Liver (tissue), 9 donors: ENCODE measurements around the gene ACOT13. TPM values are rescaled to one million over a fixed set of nuclear protein-coding genes. Genes with fewer than 3 reads are reported as not detected.
A peak's percentile ranks its signal among the peaks of the same experiment; 100 is the strongest.
"Not testable (repeated sequence)": the region's sequence is repeated elsewhere in the genome, so short reads cannot be mapped to it uniquely, and the experiment has no call there.

Experiments
- DNase-seq: peaks from one replicate; pipeline ENCODE4 v3.0.0-alpha.2; 2017; ENCODE audit warnings: low spot score
- H3K27ac ChIP-seq, 2 donors: one replicate each; pipeline ENCODE4 v1.7.0; 2013; ENCODE audit warnings: inconsistent platforms in 2 of 2, low read length in 2 of 2, control low read depth in 1 of 2, low read depth in 1 of 2, mild to moderate bottlenecking in 1 of 2
- H3K27me3 ChIP-seq, 4 donors: one replicate each; pipeline versions ENCODE4 v1.6.1 to v1.7.0; 2013; ENCODE audit warnings: low read length in 3 of 4, inconsistent platforms in 1 of 4, mild to moderate bottlenecking in 1 of 4, moderate library complexity in 1 of 4; ENCODE audit not compliant: control insufficient read depth in 4 of 4, insufficient read depth in 4 of 4
- H3K36me3 ChIP-seq, 4 donors: one replicate each; pipeline versions ENCODE4 v1.6.1 to v1.7.0; 2013; ENCODE audit warnings: low read length in 3 of 4, mild to moderate bottlenecking in 3 of 4, low read depth in 1 of 4, moderate library complexity in 1 of 4; ENCODE audit not compliant: control insufficient read depth in 4 of 4, insufficient read depth in 3 of 4
- H3K4me1 ChIP-seq, 4 donors: one replicate each; pipeline versions ENCODE4 v1.6.1 to v1.7.0; 2013; ENCODE audit warnings: low read length in 3 of 4, mild to moderate bottlenecking in 3 of 4, moderate library complexity in 1 of 4; ENCODE audit not compliant: control insufficient read depth in 4 of 4, insufficient read depth in 4 of 4
- H3K4me3 ChIP-seq, 3 donors: one replicate each; pipeline versions ENCODE4 v1.6.1 to v1.7.0; 2013; ENCODE audit warnings: low read length in 3 of 3, control low read depth in 1 of 3, low read depth in 1 of 3, mild to moderate bottlenecking in 1 of 3
- H3K9ac ChIP-seq, 2 donors: one replicate each; pipeline ENCODE4 v1.7.0; 2013; ENCODE audit warnings: low read length in 2 of 2, mild to moderate bottlenecking in 2 of 2, moderate library complexity in 2 of 2, control low read depth in 1 of 2, low read depth in 1 of 2
- H3K9me3 ChIP-seq, 4 donors: one replicate each; pipeline versions ENCODE4 v1.6.1 to v1.7.0; 2013; ENCODE audit warnings: low read length in 3 of 4; ENCODE audit not compliant: control insufficient read depth in 4 of 4
- FOXA1 ChIP-seq: IDR thresholded peaks from 2 replicates; pipeline ENCODE4 v1.6.1; 2016; ENCODE audit warnings: antibody characterized with exemption
- GABPA ChIP-seq, 2 donors: IDR thresholded peaks in 1 of 2; conservative IDR thresholded peaks in 1 of 2; 2 replicates each; pipeline ENCODE4 v1.6.1; 2016; ENCODE audit warnings: antibody characterized with exemption in 2 of 2, mild to moderate bottlenecking in 1 of 2, moderate library complexity in 1 of 2
- HNF4A ChIP-seq, 2 donors: conservative IDR thresholded peaks; 2 replicates each; pipeline ENCODE4 v1.6.1; 2016; ENCODE audit warnings: antibody characterized with exemption in 2 of 2, mild to moderate bottlenecking in 2 of 2
- HNF4G ChIP-seq: IDR thresholded peaks from 2 replicates; pipeline ENCODE4 v1.6.1; 2016; ENCODE audit warnings: antibody characterized with exemption
- JUND ChIP-seq, 2 donors: IDR thresholded peaks; 2 replicates each; pipeline ENCODE4 v1.6.1; 2016; ENCODE audit warnings: antibody characterized with exemption in 2 of 2
- MAX ChIP-seq: IDR thresholded peaks from 2 replicates; pipeline ENCODE4 v1.6.1; 2016; ENCODE audit warnings: antibody characterized with exemption
- NR2F2 ChIP-seq: IDR thresholded peaks from 2 replicates; pipeline ENCODE4 v1.6.1; 2016; ENCODE audit warnings: antibody characterized with exemption
- RXRA ChIP-seq, 2 donors: IDR thresholded peaks; 2 replicates each; pipeline ENCODE4 v1.6.1; 2017 to 2018; ENCODE audit warnings: antibody characterized with exemption in 2 of 2, mild to moderate bottlenecking in 1 of 2
- SP1 ChIP-seq: IDR thresholded peaks from 2 replicates; pipeline ENCODE4 v1.6.1; 2018; ENCODE audit warnings: antibody characterized with exemption, mild to moderate bottlenecking
- TAF1 ChIP-seq: conservative IDR thresholded peaks from 2 replicates; pipeline ENCODE4 v1.6.1; 2016; ENCODE audit warnings: antibody characterized with exemption, mild to moderate bottlenecking
- YY1 ChIP-seq: IDR thresholded peaks from 2 replicates; pipeline ENCODE4 v1.6.1; 2016; ENCODE audit warnings: antibody characterized with exemption, mild to moderate bottlenecking
- WGBS: extraction: QIAGEN DNeasy Blood & Tissue Kit; methylation state at CpG from one replicate; pipeline ENCODE4 v1.1.7; 2013; 5-methylcytosine and 5-hydroxymethylcytosine counted together
- polyA plus RNA-seq, 2 donors: library from polyadenylated mRNA; stranded (reverse) in 1 of 2; unstranded in 1 of 2; fragments of 200-250 nt in 1 of 2; fragments of >200 nt in 1 of 2; fragmentation: Nextera tagmentation in 1 of 2; extraction: Ambion mirVana in 1 of 2; gene quantifications; one replicate each; pipeline versions ENCODE4 v1.2.1 to v1.2.3, GENCODE V29; 2013 to 2015
- total RNA-seq, 2 donors: library from RNA; depleted of rRNA; stranded (reverse); fragments of >200 nt; gene quantifications; one replicate each; pipeline ENCODE4 v1.2.3, GENCODE V29; 2014
- TF ChIP-seq, protein P1 (sequence below): IDR thresholded peaks from 2 replicates; pipeline ENCODE4 v1.6.1; 2016; ENCODE audit warnings: antibody characterized with exemption, mild to moderate bottlenecking
- donor health status: healthy.
- donor health status: healthy.
- donor health status: healthy.
- donor health status: healthy.
- donor health status: healthy.

Gene ACOT13
- total and polyA plus RNA-seq, 4 donors: 9.9 to 90.0 (median 21.3) TPM

- H3K27ac ChIP-seq: peak overlapping the region; percentile 99 to 100
- 3% methylated on average over 26 of the region's 26 CpGs for WGBS
- TF ChIP-seq YY1: peak; percentile 27
- no peak for TF ChIP-seq GABPA (IDR thresholded peaks at IDR 0.05 in 1 of 2, conservative IDR thresholded peaks at IDR 0.05 in 1 of 2)
- TF ChIP-seq MAX: peak; percentile 99
- peak; percentile 18 for TF ChIP-seq HNF4G
- peak; percentile 34 to 49 for TF ChIP-seq HNF4A (conservative IDR thresholded peaks at IDR 0.05)
- TF ChIP-seq NR2F2: peak; percentile 32
- peak in 1 of 2 donors; percentile 16 for TF ChIP-seq JUND (IDR thresholded peaks at IDR 0.05)
- no peak for TF ChIP-seq RXRA (IDR thresholded peaks at IDR 0.05)
- TF ChIP-seq, protein P1, sequence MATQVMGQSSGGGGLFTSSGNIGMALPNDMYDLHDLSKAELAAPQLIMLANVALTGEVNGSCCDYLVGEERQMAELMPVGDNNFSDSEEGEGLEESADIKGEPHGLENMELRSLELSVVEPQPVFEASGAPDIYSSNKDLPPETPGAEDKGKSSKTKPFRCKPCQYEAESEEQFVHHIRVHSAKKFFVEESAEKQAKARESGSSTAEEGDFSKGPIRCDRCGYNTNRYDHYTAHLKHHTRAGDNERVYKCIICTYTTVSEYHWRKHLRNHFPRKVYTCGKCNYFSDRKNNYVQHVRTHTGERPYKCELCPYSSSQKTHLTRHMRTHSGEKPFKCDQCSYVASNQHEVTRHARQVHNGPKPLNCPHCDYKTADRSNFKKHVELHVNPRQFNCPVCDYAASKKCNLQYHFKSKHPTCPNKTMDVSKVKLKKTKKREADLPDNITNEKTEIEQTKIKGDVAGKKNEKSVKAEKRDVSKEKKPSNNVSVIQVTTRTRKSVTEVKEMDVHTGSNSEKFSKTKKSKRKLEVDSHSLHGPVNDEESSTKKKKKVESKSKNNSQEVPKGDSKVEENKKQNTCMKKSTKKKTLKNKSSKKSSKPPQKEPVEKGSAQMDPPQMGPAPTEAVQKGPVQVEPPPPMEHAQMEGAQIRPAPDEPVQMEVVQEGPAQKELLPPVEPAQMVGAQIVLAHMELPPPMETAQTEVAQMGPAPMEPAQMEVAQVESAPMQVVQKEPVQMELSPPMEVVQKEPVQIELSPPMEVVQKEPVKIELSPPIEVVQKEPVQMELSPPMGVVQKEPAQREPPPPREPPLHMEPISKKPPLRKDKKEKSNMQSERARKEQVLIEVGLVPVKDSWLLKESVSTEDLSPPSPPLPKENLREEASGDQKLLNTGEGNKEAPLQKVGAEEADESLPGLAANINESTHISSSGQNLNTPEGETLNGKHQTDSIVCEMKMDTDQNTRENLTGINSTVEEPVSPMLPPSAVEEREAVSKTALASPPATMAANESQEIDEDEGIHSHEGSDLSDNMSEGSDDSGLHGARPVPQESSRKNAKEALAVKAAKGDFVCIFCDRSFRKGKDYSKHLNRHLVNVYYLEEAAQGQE: peak; percentile 93
- TF ChIP-seq FOXA1: no peak
- TF ChIP-seq SP1: peak; percentile 35
- peak; percentile 88 for TF ChIP-seq TAF1
- H3K4me3 ChIP-seq: peak overlapping the region; percentile 45 to 92 (median 75)
- H3K27me3 ChIP-seq: no peaks in the 10 kb centered on the region
- H3K9ac ChIP-seq: peak overlapping the region; percentile 93 to 99
- no peak for DNase-seq
- H3K4me1 ChIP-seq: peaks cover under 1 to 29% (median 15%) of the 10 kb centered on the region in 4 donors
- H3K36me3 ChIP-seq: peaks cover 0 to 1% (median 0%) of the 10 kb centered on the region in 4 donors
- H3K9me3 ChIP-seq: no peaks in the 10 kb centered on the region
These were observed 54.8 kb downstream of the ACOT13 start for GRCh38 chr6:24721461-24722215.

DNA sequence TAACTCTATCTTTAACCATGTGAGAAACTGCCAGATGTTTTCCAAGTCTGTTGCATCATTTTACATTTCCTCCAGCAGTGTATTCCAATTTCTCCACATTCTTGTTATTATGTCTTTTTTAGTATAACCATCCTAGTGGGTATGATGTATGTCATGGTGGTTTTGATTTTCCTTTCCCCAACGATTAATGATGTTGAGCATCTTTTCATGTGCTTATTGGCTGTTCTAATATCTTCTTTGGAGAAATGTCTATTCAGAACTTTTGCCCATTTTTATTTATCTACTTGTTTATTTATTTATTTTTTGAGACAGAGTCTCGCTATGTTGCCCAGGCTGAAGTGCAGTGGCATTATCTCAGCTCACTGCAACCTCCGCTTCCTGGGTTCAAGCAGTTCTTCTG lies 56.4 kb downstream of the ACOT13 start:
- H3K27me3 ChIP-seq: no peaks in the 10 kb centered on the region
- TF ChIP-seq MAX (no peak), JUND (IDR thresholded peaks at IDR 0.05) (no peak)
- H3K9me3 ChIP-seq: no peaks in the 10 kb centered on the region
- H3K4me3 ChIP-seq: no peak overlapping the region
- 95% methylated on average over 3 of the region's 3 CpGs for WGBS
- no peak overlapping the region for H3K9ac ChIP-seq
- peaks cover 0 to 1% (median 0%) of the 10 kb centered on the region in 4 donors for H3K36me3 ChIP-seq
- no peak for DNase-seq
- no peak overlapping the region for H3K27ac ChIP-seq
- peaks cover 0 to 15% (median 5%) of the 10 kb centered on the region in 4 donors for H3K4me1 ChIP-seq

GRCh38 chr6:24730653-24731052 lies 63.8 kb downstream of the ACOT13 start:
- WGBS: 95% methylated on average over 3 of the region's 3 CpGs

DNA sequence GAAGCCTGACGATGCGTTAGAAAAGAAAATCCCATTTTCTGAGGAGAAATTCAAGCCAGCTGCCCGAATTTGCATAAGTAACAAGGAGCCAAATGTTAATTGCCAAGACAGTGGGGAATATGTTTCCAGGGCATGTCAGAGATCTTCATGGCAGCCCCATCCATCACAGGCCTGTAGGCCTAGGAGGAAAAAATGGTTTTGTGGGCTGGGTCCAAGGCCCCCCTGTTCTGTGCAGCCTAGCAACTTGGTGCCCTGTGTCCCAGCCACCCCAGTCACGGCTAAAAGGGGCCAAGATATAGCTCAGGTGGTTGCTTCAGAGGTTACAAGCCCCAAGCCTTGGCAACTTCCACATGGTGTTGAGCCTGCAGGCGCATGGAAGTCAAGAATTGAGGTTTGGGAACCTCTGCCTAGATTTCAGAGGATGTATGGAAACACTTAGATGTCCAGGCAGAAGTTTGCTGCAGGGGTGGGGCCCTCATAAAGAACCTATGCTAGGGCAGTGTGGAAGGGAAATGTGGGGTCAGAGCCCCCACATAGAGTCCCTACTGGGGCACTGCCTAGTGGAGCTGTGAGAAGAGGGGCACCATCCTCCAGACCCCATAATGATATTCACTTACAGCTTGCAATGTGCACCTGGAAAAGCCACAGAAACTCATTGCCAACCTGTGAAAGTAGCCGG lies 64.7 kb downstream of the ACOT13 start:
- peak overlapping the region in 1 of 3 donors; percentile 45 for H3K4me3 ChIP-seq
- H3K27me3 ChIP-seq, H3K36me3 ChIP-seq, H3K9ac ChIP-seq, H3K9me3 ChIP-seq, DNase-seq, H3K27ac ChIP-seq, H3K4me1 ChIP-seq: not testable (repeated sequence)
- WGBS: 92% methylated on average over 6 of the region's 6 CpGs

More at GRCh38 chr6:24730653-24731052, 63.8 kb downstream of the ACOT13 start:
- not testable (repeated sequence) for H3K27me3 ChIP-seq, DNase-seq, H3K27ac ChIP-seq, H3K36me3 ChIP-seq, H3K4me3 ChIP-seq, H3K9me3 ChIP-seq, H3K9ac ChIP-seq, H3K4me1 ChIP-seq
